ENCODE results near the gene AUNIP.

AUNIP gene

DNA sequence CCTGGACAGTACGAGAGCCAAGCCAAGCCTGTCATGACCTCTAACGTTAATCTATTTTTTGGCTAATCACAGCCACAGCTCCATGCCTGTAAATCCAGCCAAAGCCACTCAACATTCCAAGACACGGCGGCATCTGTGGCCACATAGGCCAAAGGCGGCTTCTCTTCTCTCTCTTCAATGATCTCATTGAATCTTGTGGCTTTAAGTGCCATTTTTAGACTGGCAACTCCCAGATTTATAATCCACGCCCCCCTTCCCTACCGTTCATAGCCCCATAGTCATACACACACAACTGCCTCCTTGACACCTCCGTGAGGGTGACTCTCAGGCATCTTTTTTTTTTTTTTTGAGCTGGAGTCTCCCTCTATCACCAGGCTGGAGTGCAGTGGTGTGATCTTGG is 64.9 kb downstream of the AUNIP start (continued):
- TF ChIP-seq, protein P1, sequence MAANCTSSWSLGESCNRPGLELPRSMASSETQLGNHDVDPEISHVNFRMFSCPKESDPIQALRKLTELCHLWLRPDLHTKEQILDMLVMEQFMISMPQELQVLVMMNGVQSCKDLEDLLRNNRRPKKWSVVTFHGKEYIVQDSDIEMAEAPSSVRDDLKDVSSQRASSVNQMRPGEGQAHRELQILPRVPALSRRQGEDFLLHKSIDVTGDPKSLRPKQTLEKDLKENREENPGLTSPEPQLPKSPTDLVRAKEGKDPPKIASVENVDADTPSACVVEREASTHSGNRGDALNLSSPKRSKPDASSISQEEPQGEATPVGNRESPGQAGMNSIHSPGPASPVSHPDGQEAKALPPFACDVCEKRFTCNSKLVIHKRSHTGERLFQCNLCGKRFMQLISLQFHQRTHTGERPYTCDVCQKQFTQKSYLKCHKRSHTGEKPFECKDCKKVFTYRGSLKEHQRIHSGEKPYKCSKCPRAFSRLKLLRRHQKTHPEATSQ (tag by site-specific recombination; IDR thresholded peaks at IDR 0.05): no peak
- TF ChIP-seq, protein P2, sequence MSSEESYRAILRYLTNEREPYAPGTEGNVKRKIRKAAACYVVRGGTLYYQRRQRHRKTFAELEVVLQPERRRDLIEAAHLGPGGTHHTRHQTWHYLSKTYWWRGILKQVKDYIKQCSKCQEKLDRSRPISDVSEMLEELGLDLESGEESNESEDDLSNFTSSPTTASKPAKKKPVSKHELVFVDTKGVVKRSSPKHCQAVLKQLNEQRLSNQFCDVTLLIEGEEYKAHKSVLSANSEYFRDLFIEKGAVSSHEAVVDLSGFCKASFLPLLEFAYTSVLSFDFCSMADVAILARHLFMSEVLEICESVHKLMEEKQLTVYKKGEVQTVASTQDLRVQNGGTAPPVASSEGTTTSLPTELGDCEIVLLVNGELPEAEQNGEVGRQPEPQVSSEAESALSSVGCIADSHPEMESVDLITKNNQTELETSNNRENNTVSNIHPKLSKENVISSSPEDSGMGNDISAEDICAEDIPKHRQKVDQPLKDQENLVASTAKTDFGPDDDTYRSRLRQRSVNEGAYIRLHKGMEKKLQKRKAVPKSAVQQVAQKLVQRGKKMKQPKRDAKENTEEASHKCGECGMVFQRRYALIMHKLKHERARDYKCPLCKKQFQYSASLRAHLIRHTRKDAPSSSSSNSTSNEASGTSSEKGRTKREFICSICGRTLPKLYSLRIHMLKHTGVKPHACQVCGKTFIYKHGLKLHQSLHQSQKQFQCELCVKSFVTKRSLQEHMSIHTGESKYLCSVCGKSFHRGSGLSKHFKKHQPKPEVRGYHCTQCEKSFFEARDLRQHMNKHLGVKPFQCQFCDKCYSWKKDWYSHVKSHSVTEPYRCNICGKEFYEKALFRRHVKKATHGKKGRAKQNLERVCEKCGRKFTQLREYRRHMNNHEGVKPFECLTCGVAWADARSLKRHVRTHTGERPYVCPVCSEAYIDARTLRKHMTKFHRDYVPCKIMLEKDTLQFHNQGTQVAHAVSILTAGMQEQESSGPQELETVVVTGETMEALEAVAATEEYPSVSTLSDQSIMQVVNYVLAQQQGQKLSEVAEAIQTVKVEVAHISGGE (tag by site-specific recombination; conservative IDR thresholded peaks at IDR 0.05; ENCODE audit: low read depth): no peak

- H3K9me3 ChIP-seq (ENCODE audit: control insufficient read depth, insufficient read depth, low read depth, low read length): no peaks in the 10 kb centered on the region
- no peaks in the 10 kb centered on the region for H3K4me1 ChIP-seq (ENCODE audit: control insufficient read depth, insufficient read depth, low read length)
- H3K27ac ChIP-seq (ENCODE audit: extremely low read depth, low read depth, low read length): no peak overlapping the region
- ChIA-PET CTCF (interaction anchor here (0.6 to 2.5 kb wide), 5 partner anchors 13 to 929 kb away, joined by 3 to 7 read pairs (median 4); no protein-coding TSS in a partner anchor), POLR2A (interaction anchor here (1.6 kb wide), 1 partner anchor 13 kb away, joined by 4 read pairs; no protein-coding TSS in a partner anchor)
- no peak overlapping the region for H3K4me3 ChIP-seq (ENCODE audit: low read depth, low read length)
- H3K36me3 ChIP-seq (ENCODE audit: control insufficient read depth in 2 of 2, insufficient read depth in 1 of 2, low read length in 2 of 2): no peaks in the 10 kb centered on the region
- no peak for TF ChIP-seq ZNF677 (tag by site-specific recombination; IDR thresholded peaks at IDR 0.05)
- TF ChIP-seq ZBTB17 (tag by site-specific recombination; IDR thresholded peaks at IDR 0.05): no peak
- no peak for TF ChIP-seq ZNF580 (tag by site-specific recombination; IDR thresholded peaks at IDR 0.05)
- TF ChIP-seq, protein P3, sequence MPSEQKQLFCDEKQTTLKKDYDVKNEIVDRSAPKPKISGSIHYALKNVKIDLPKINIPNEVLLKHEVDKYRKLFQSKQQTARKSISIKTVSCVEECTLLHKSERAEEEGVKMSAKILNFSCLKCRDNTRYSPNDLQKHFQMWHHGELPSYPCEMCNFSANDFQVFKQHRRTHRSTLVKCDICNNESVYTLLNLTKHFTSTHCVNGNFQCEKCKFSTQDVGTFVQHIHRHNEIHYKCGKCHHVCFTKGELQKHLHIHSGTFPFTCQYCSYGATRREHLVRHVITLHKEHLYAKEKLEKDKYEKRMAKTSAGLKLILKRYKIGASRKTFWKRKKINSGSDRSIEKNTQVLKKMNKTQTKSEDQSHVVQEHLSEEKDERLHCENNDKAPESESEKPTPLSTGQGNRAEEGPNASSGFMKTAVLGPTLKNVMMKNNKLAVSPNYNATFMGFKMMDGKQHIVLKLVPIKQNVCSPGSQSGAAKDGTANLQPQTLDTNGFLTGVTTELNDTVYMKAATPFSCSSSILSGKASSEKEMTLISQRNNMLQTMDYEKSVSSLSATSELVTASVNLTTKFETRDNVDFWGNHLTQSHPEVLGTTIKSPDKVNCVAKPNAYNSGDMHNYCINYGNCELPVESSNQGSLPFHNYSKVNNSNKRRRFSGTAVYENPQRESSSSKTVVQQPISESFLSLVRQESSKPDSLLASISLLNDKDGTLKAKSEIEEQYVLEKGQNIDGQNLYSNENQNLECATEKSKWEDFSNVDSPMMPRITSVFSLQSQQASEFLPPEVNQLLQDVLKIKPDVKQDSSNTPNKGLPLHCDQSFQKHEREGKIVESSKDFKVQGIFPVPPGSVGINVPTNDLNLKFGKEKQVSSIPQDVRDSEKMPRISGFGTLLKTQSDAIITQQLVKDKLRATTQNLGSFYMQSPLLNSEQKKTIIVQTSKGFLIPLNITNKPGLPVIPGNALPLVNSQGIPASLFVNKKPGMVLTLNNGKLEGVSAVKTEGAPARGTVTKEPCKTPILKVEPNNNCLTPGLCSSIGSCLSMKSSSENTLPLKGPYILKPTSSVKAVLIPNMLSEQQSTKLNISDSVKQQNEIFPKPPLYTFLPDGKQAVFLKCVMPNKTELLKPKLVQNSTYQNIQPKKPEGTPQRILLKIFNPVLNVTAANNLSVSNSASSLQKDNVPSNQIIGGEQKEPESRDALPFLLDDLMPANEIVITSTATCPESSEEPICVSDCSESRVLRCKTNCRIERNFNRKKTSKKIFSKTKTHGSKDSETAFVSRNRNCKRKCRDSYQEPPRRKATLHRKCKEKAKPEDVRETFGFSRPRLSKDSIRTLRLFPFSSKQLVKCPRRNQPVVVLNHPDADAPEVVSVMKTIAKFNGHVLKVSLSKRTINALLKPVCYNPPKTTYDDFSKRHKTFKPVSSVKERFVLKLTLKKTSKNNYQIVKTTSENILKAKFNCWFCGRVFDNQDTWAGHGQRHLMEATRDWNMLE (tag by site-specific recombination; conservative IDR thresholded peaks at IDR 0.05; ENCODE audit: low read depth): no peak
- no peak for TF ChIP-seq SP2 (tag by site-specific recombination; IDR thresholded peaks at IDR 0.05)
- TF ChIP-seq, protein P4, sequence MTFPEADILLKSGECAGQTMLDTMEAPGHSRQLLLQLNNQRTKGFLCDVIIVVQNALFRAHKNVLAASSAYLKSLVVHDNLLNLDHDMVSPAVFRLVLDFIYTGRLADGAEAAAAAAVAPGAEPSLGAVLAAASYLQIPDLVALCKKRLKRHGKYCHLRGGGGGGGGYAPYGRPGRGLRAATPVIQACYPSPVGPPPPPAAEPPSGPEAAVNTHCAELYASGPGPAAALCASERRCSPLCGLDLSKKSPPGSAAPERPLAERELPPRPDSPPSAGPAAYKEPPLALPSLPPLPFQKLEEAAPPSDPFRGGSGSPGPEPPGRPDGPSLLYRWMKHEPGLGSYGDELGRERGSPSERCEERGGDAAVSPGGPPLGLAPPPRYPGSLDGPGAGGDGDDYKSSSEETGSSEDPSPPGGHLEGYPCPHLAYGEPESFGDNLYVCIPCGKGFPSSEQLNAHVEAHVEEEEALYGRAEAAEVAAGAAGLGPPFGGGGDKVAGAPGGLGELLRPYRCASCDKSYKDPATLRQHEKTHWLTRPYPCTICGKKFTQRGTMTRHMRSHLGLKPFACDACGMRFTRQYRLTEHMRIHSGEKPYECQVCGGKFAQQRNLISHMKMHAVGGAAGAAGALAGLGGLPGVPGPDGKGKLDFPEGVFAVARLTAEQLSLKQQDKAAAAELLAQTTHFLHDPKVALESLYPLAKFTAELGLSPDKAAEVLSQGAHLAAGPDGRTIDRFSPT (tag by site-specific recombination; IDR thresholded peaks at IDR 0.05): no peak
- TF ChIP-seq ZNF169 (tag by site-specific recombination; IDR thresholded peaks at IDR 0.05): no peak
- no peak for TF ChIP-seq INSM2 (tag by site-specific recombination; IDR thresholded peaks at IDR 0.05)
- no peak for TF ChIP-seq ZFHX2 (tag by site-specific recombination; conservative IDR thresholded peaks at IDR 0.05)
- no peak for TF ChIP-seq ZNF624 (tag by site-specific recombination; IDR thresholded peaks at IDR 0.05)
- TF ChIP-seq ZNF302 (tag by site-specific recombination; IDR thresholded peaks at IDR 0.05; ENCODE audit: low read depth): no peak
- no peak for TF ChIP-seq EGR2 (tag by site-specific recombination; IDR thresholded peaks at IDR 0.05; ENCODE audit: low read depth)
- TF ChIP-seq, protein P5, sequence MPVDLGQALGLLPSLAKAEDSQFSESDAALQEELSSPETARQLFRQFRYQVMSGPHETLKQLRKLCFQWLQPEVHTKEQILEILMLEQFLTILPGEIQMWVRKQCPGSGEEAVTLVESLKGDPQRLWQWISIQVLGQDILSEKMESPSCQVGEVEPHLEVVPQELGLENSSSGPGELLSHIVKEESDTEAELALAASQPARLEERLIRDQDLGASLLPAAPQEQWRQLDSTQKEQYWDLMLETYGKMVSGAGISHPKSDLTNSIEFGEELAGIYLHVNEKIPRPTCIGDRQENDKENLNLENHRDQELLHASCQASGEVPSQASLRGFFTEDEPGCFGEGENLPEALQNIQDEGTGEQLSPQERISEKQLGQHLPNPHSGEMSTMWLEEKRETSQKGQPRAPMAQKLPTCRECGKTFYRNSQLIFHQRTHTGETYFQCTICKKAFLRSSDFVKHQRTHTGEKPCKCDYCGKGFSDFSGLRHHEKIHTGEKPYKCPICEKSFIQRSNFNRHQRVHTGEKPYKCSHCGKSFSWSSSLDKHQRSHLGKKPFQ (tag by site-specific recombination; IDR thresholded peaks at IDR 0.05): no peak
- TF ChIP-seq ZNF404 (tag by site-specific recombination; IDR thresholded peaks at IDR 0.05): no peak
- TF ChIP-seq PRDM6 (tag by site-specific recombination; IDR thresholded peaks at IDR 0.05): no peak
These were observed 65.6 kb downstream of the AUNIP start for GRCh38 chr1:25793585-25794170.
